HCT116 (cell line): ENCODE data around the gene CCDC192. TPM values are rescaled to one million over a fixed set of nuclear protein-coding genes. Genes with fewer than 3 reads are reported as not detected.

Experiments used
- ATAC-seq: fragments of 200-7000 bp; cut with Tn5 transposase; 2 replicates; pipeline ENCODE4 v1.9.1; 2020; ENCODE audit warnings: mild to moderate bottlenecking, moderate library complexity
- BruUV-seq: library from RNA; stranded (reverse); fragments of 400-500 nt; replicated peaks from 2 replicates; lab custom pipeline; 2021; lab: Mats Ljungman, UMichigan
- CTCF ChIA-PET: fragments of 300-600 bp; sonication (Branson Sonifier 250); formaldehyde crosslinking; loops from one replicate; lab custom pipeline; 2021; ENCODE audit warnings: antibody characterized with exemption; lab: Charles Lee
- POLR2A ChIA-PET: fragments of 300-600, 350-600 bp; sonication (Branson Sonifier 250); formaldehyde crosslinking; loops from one replicate; lab custom pipeline; 2021; ENCODE audit warnings: antibody characterized with exemption; lab: Charles Lee
- RAD21 ChIA-PET, 2 experiments: fragments of 300-600 bp; sonication (Branson Sonifier 250); formaldehyde crosslinking; loops; one replicate each; lab custom pipeline; 2023; ENCODE audit warnings: low total read pairs in 2 of 2; ENCODE audit not compliant: uncharacterized antibody in 2 of 2, unreplicated experiment in 2 of 2, low non-redundant PET in 1 of 2; lab: Charles Lee
- DNase-seq: peaks from one replicate; pipeline ENCODE4 v3.0.0-alpha.2; 2010; ENCODE audit warnings: low read depth, low spot score
- H2AFZ ChIP-seq: fragments of 200-600 bp; shearing (Covaris generic), sonication (generic); 2 replicates; pipeline ENCODE4 v1.6.1; 2017; ENCODE audit warnings: low read depth, mixed run types, mixed read lengths, antibody characterized with exemption, low read length; ENCODE audit not compliant: poor library complexity, severe bottlenecking
- H3K27ac ChIP-seq: 2 replicates; pipeline ENCODE4 v1.5.1; 2012; ENCODE audit warnings: low read depth, low read length
- H3K27me3 ChIP-seq: fragments of 200-600 bp; sonication (generic); 2 replicates; pipeline ENCODE4 v1.6.1; 2016; ENCODE audit warnings: mixed run types, low read length, mixed read lengths; ENCODE audit not compliant: insufficient read depth
- H3K36me3 ChIP-seq, 2 experiments: fragments of 200-500 bp in 1 of 2; fragments of 200-600 bp in 1 of 2; sonication (Bioruptor generic) in 1 of 2; sonication (generic) in 1 of 2; 2 replicates each; pipeline versions ENCODE4 v1.5.1 to v1.6.1; 2014 to 2016; ENCODE audit warnings: low read length in 2 of 2, inconsistent platforms in 1 of 2, mixed read lengths in 1 of 2, mixed run types in 1 of 2; ENCODE audit not compliant: insufficient read depth in 2 of 2, control insufficient read depth in 1 of 2
- H3K4me1 ChIP-seq, 2 experiments: fragments of 200-600 bp in 1 of 2; sonication (generic) in 1 of 2; 2 replicates each; pipeline versions ENCODE4 v1.5.1 to v1.6.1; 2012 to 2017; ENCODE audit warnings: low read length in 2 of 2, inconsistent platforms in 1 of 2, mild to moderate bottlenecking in 1 of 2, mixed read lengths in 1 of 2, mixed run types in 1 of 2, moderate library complexity in 1 of 2; ENCODE audit not compliant: insufficient read depth in 2 of 2, control insufficient read depth in 1 of 2
- H3K4me2 ChIP-seq: fragments of 200-600 bp; sonication (generic); 2 replicates; pipeline ENCODE4 v1.6.1; 2017; ENCODE audit warnings: mixed run types, low read length, mixed read lengths
- H3K4me3 ChIP-seq, 2 experiments: fragments of 200-600 bp in 1 of 2; sonication (generic) in 1 of 2; replicated peaks in 1 of 2; 2 replicates each; pipeline ENCODE4 v1.5.1; 2011 to 2016; ENCODE audit warnings: low read length in 2 of 2, control low read depth in 1 of 2, low read depth in 1 of 2, mild to moderate bottlenecking in 1 of 2, mixed read lengths in 1 of 2, mixed run types in 1 of 2
- H3K79me2 ChIP-seq: fragments of 200-600 bp; sonication (generic); 2 replicates; pipeline ENCODE4 v1.6.1; 2017; ENCODE audit warnings: mild to moderate bottlenecking, mixed run types, low read length, moderate library complexity, mixed read lengths; ENCODE audit not compliant: insufficient read depth
- H3K9ac ChIP-seq: fragments of 200-600 bp; sonication (generic); 2 replicates; pipeline ENCODE4 v1.6.1; 2016; ENCODE audit warnings: low read length, mixed read lengths
- H3K9me2 ChIP-seq: fragments of 200-600 bp; sonication (generic), shearing (Covaris generic); 2 replicates; pipeline ENCODE4 v1.6.1; 2017; ENCODE audit warnings: mixed run types, mild to moderate bottlenecking, moderate library complexity; ENCODE audit not compliant: insufficient read depth
- H3K9me3 ChIP-seq, 2 experiments: fragments of 200-500 bp in 1 of 2; fragments of 200-600 bp in 1 of 2; sonication (Bioruptor generic) in 1 of 2; sonication (generic) in 1 of 2; 2 replicates each; pipeline ENCODE4 v1.6.1; 2014 to 2017; ENCODE audit warnings: low read length in 2 of 2, mixed read lengths in 2 of 2, inconsistent platforms in 1 of 2, low read depth in 1 of 2, mild to moderate bottlenecking in 1 of 2, mixed run types in 1 of 2, moderate library complexity in 1 of 2; ENCODE audit not compliant: control insufficient read depth in 1 of 2, insufficient read depth in 1 of 2
- H4K20me1 ChIP-seq: fragments of 200-600 bp; sonication (generic), shearing (Covaris generic); 2 replicates; pipeline ENCODE4 v1.6.1; 2017; ENCODE audit warnings: mixed run types, mild to moderate bottlenecking, moderate library complexity; ENCODE audit not compliant: insufficient read depth
- CBX3 ChIP-seq: IDR thresholded peaks from 2 replicates; pipeline ENCODE4 v1.6.1; 2012; ENCODE audit warnings: low read depth
- CEBPB ChIP-seq: IDR thresholded peaks from 2 replicates; pipeline ENCODE4 v1.6.1; 2012; ENCODE audit warnings: low read depth
- EGR1 ChIP-seq: IDR thresholded peaks from 2 replicates; pipeline ENCODE4 v1.6.1; 2012; ENCODE audit warnings: low read depth
- ELF1 ChIP-seq: IDR thresholded peaks from 2 replicates; pipeline ENCODE4 v1.6.1; 2012; ENCODE audit warnings: low read depth, borderline replicate concordance
- JUND ChIP-seq: IDR thresholded peaks from 2 replicates; pipeline ENCODE4 v1.6.1; 2012
- POLR2AphosphoS5 ChIP-seq: IDR thresholded peaks from 2 replicates; pipeline ENCODE4 v1.6.1; 2011; ENCODE audit warnings: mild to moderate bottlenecking, low read depth, low read length, moderate library complexity
- SIN3A ChIP-seq: IDR thresholded peaks from 2 replicates; pipeline ENCODE4 v1.6.1; 2012; ENCODE audit warnings: low read depth
- SRF ChIP-seq: IDR thresholded peaks from 2 replicates; pipeline ENCODE4 v1.6.1; 2012; ENCODE audit warnings: low read depth
- ZFX ChIP-seq: fragments of 450-650 bp; IDR thresholded peaks from 2 replicates; pipeline ENCODE4 v1.6.1; 2017
- ZNF274 ChIP-seq: fragments of 200-500 bp; sonication (Bioruptor generic); IDR thresholded peaks from 2 replicates; pipeline ENCODE4 v1.6.1; 2014; ENCODE audit warnings: mild to moderate bottlenecking, low read depth, low read length, inconsistent platforms
- intact Hi-C: fragments of 100-400 bp; cut with micrococcal nuclease; formaldehyde crosslinking; loops from 2 replicates; pipeline ENCODE4 v1.10.0; 2022
- total RNA-seq: library from RNA; stranded (reverse); gene quantifications from one replicate; pipeline ENCODE4 v1.2.1, GENCODE V29; 2021; ENCODE audit not compliant: unreplicated experiment
- TF ChIP-seq, protein P1 (sequence below), 3 experiments: fragments of 200-600 bp in 1 of 3; sonication (generic) in 1 of 3; IDR thresholded peaks in 2 of 3; conservative IDR thresholded peaks in 1 of 3; 2 replicates each; pipeline ENCODE4 v1.5.1; 2012 to 2017; ENCODE audit warnings: low read depth in 2 of 3, low read length in 2 of 3, antibody characterized with exemption in 1 of 3, borderline replicate concordance in 1 of 3, control low read depth in 1 of 3, mild to moderate bottlenecking in 1 of 3, mixed read lengths in 1 of 3, mixed run types in 1 of 3, moderate library complexity in 1 of 3; ENCODE audit not compliant: insufficient read depth in 1 of 3
- TF ChIP-seq, protein P2 (sequence below): IDR thresholded peaks from 2 replicates; pipeline ENCODE4 v1.6.1; 2012; ENCODE audit warnings: low read depth
- TF ChIP-seq, protein P3 (sequence below): IDR thresholded peaks from 2 replicates; pipeline ENCODE4 v1.6.1; 2011; ENCODE audit warnings: mild to moderate bottlenecking, low read length, moderate library complexity; ENCODE audit not compliant: insufficient replicate concordance; ENCODE audit errors: extremely low read depth

CCDC192 gene
- total RNA-seq, 1 experiment from 2014 or later: not detected

DNA sequence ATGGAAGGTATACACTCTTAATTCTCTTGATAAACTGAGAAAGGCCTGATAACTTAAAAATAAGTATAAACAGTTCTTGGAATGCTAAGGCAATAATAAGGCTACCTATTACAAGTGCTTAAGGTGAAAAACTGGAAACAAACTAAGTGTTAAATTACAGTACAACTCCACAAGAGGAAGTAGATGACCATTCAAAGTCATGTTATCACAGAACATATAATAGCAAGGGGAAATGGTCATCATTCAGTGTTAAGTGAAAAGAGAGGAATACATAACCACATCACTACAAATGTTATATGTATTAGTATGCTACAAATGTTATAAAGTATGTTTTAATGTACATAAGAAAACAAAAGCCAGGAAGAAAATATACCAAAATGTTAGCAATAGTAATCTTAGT, 135.9 kb downstream of the CCDC192 start:
- POLR2A ChIA-PET: no interaction called here
- no peak for TF ChIP-seq CEBPB
- no peak overlapping the region for H3K4me3 ChIP-seq
- DNase-seq (no peak), ATAC-seq (no peak)
- RAD21 ChIA-PET: no interaction called here
- H3K9me2 ChIP-seq: no peaks in the 10 kb centered on the region
- H3K4me1 ChIP-seq: no peaks in the 10 kb centered on the region
- H4K20me1 ChIP-seq: no peaks in the 10 kb centered on the region
- H3K79me2 ChIP-seq: no peaks in the 10 kb centered on the region
- H3K27me3 ChIP-seq: no peaks in the 10 kb centered on the region
- no peaks in the 10 kb centered on the region for H3K9me3 ChIP-seq
- no peak overlapping the region for H3K4me2 ChIP-seq
- H3K36me3 ChIP-seq: no peaks in the 10 kb centered on the region
- H2AFZ ChIP-seq: peak overlapping the region; percentile 5
- intact Hi-C loops: no loop called here
- CTCF ChIA-PET: no interaction called here
- H3K27ac ChIP-seq: no peak overlapping the region
- no peak overlapping the region for H3K9ac ChIP-seq
- no TSS peak for BruUV-seq

DNA sequence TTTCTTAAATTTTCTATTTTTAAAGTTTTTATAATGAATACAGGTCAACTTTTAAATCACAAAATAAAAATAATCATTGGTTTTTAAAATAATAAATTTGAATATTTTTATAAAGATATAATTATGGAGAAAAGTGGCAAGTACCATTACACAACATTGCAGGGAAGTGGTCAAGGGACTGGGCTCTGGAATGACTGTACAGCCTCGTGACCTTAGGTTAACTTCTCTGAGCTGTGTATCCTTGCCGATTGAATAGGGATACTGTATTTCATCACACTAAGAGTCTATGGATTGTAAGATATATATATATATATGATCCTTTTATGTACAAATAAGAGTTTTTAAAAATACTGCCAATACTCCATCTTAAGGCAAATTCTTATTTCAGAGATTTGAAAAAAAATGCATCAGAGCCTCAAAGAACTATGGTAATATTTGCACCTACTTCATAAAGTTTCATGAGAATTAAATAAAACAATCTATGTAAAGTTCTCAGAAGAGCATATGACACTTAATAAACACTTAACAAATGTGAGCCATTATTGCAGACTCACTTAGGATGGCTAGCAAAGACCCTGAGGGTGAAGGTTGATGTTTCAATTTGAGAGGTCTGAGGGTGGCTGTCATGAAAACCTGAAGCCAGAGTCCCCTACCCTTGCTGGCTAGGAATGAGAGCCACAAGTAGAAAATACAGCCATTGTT, 136.5 kb downstream of the CCDC192 start:
- H3K9me3 ChIP-seq: no peaks in the 10 kb centered on the region
- intact Hi-C loops: no loop called here
- ATAC-seq: no peak
- H3K27ac ChIP-seq: no peak overlapping the region
- ChIA-PET RAD21 (no interaction called here), CTCF (no interaction called here), POLR2A (no interaction called here)
- H4K20me1 ChIP-seq: no peaks in the 10 kb centered on the region
- H3K9me2 ChIP-seq: no peaks in the 10 kb centered on the region
- H3K4me3 ChIP-seq: no peak overlapping the region
- no peaks in the 10 kb centered on the region for H3K79me2 ChIP-seq
- no peak overlapping the region for H3K4me2 ChIP-seq
- no peaks in the 10 kb centered on the region for H3K27me3 ChIP-seq
- no peak for DNase-seq
- no peaks in the 10 kb centered on the region for H3K4me1 ChIP-seq
- no peak overlapping the region for H2AFZ ChIP-seq
- no peaks in the 10 kb centered on the region for H3K36me3 ChIP-seq
- H3K9ac ChIP-seq: no peak overlapping the region
- no TSS peak for BruUV-seq
- TF ChIP-seq POLR2AphosphoS5 (no peak), JUND (no peak), ZFX (no peak), SRF (no peak), EGR1 (no peak), CBX3 (no peak), SIN3A (no peak), ZNF274 (no peak), ELF1 (no peak)
- TF ChIP-seq, protein P1, sequence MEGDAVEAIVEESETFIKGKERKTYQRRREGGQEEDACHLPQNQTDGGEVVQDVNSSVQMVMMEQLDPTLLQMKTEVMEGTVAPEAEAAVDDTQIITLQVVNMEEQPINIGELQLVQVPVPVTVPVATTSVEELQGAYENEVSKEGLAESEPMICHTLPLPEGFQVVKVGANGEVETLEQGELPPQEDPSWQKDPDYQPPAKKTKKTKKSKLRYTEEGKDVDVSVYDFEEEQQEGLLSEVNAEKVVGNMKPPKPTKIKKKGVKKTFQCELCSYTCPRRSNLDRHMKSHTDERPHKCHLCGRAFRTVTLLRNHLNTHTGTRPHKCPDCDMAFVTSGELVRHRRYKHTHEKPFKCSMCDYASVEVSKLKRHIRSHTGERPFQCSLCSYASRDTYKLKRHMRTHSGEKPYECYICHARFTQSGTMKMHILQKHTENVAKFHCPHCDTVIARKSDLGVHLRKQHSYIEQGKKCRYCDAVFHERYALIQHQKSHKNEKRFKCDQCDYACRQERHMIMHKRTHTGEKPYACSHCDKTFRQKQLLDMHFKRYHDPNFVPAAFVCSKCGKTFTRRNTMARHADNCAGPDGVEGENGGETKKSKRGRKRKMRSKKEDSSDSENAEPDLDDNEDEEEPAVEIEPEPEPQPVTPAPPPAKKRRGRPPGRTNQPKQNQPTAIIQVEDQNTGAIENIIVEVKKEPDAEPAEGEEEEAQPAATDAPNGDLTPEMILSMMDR (IDR thresholded peaks at IDR 0.05 in 2 of 3, conservative IDR thresholded peaks at IDR 0.05 in 1 of 3; ENCODE audit: borderline replicate concordance in 1 of 3, insufficient read depth in 1 of 3, low read depth in 2 of 3, low read length in 2 of 3): no peak
- TF ChIP-seq, protein P2, sequence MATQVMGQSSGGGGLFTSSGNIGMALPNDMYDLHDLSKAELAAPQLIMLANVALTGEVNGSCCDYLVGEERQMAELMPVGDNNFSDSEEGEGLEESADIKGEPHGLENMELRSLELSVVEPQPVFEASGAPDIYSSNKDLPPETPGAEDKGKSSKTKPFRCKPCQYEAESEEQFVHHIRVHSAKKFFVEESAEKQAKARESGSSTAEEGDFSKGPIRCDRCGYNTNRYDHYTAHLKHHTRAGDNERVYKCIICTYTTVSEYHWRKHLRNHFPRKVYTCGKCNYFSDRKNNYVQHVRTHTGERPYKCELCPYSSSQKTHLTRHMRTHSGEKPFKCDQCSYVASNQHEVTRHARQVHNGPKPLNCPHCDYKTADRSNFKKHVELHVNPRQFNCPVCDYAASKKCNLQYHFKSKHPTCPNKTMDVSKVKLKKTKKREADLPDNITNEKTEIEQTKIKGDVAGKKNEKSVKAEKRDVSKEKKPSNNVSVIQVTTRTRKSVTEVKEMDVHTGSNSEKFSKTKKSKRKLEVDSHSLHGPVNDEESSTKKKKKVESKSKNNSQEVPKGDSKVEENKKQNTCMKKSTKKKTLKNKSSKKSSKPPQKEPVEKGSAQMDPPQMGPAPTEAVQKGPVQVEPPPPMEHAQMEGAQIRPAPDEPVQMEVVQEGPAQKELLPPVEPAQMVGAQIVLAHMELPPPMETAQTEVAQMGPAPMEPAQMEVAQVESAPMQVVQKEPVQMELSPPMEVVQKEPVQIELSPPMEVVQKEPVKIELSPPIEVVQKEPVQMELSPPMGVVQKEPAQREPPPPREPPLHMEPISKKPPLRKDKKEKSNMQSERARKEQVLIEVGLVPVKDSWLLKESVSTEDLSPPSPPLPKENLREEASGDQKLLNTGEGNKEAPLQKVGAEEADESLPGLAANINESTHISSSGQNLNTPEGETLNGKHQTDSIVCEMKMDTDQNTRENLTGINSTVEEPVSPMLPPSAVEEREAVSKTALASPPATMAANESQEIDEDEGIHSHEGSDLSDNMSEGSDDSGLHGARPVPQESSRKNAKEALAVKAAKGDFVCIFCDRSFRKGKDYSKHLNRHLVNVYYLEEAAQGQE: no peak
- TF ChIP-seq, protein P3, sequence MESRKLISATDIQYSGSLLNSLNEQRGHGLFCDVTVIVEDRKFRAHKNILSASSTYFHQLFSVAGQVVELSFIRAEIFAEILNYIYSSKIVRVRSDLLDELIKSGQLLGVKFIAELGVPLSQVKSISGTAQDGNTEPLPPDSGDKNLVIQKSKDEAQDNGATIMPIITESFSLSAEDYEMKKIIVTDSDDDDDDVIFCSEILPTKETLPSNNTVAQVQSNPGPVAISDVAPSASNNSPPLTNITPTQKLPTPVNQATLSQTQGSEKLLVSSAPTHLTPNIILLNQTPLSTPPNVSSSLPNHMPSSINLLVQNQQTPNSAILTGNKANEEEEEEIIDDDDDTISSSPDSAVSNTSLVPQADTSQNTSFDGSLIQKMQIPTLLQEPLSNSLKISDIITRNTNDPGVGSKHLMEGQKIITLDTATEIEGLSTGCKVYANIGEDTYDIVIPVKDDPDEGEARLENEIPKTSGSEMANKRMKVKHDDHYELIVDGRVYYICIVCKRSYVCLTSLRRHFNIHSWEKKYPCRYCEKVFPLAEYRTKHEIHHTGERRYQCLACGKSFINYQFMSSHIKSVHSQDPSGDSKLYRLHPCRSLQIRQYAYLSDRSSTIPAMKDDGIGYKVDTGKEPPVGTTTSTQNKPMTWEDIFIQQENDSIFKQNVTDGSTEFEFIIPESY: no peak
